ENCODE data around the gene MVK.

Gene MVK

GRCh38 chr12:109567967-109568366 is 5.6 kb upstream of the MVK start:
- no peak for DNase-seq

- DNase-seq = no peak
Measured at GRCh38 chr12:109568486-109568885, 5.1 kb upstream of the MVK start.

- DNase-seq = no peak
Measured at GRCh38 chr12:109571773-109572505, 1.7 kb upstream of the MVK start.

- DNase-seq = no peak
Measured at GRCh38 chr12:109572506-109572845, 1.1 kb upstream of the MVK start.

GRCh38 chr12:109573914-109574244 is 285 bp downstream of the MVK start:
- DNase-seq = no peak

DNA sequence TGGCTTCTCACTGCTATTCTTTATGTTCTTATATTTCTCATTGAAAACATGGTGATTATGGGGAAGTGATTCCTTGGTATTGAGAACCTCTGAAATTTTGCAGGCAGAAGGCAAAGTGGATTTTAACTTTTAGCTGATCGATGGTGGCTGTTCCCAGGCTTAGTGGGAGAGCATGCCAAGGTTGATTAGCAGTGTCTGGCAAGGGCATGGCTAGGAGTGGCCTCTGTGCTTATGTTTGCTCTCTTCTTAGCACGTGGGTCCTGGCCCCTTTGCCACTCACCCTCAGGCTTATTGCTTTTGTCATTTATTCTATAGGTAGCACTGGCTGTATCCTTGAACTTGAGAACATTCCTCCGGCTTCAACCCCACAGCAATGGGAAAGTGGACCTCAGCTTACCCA is 2.1 kb downstream of the MVK start:
- DNase-seq = no peak

- DNase-seq = no peak
Measured at GRCh38 chr12:109577311-109577710, 3.7 kb downstream of the MVK start.

GRCh38 chr12:109578330-109578927 is 4.8 kb downstream of the MVK start:
- DNase-seq = no peak

GRCh38 chr12:109579639-109580038 is 6.0 kb downstream of the MVK start:
- no peak for DNase-seq

GRCh38 chr12:109580272-109580671 is 6.7 kb downstream of the MVK start:
- no peak for DNase-seq

DNA sequence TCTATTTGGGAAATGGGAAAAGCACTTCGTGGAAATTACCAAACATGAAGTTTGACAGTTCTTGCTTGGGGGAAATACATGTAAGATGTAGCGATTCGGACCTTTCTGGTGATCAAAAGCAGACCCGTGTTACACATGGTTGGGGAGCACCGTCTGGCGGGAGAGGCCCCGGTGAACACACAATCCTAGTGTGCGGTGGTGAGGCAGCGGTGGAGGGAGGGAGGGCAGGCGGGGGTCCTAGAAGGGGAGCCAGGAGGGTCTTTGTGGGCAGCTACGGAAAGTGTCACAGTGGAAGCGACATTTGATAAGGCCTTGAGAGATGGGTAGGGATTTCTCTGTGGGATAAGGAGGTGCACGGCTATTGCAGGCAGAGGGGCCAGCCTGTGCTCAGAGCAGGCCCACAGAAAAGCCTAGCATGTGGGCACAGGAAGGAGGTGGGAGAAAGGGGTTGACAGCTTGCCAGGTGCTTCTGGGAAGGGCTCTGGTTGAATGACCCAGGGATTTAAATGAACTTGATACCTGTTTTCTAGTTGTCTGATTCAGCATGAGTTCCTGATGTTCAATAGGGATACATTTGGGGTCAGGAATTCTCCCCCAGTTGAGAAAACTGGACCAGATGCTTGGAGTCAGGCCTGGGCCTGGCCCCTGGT is 7.2 kb downstream of the MVK start:
- no peak for DNase-seq

GRCh38 chr12:109581334-109581691 is 7.7 kb downstream of the MVK start:
- DNase-seq = no peak

GRCh38 chr12:109581856-109582255 is 8.3 kb downstream of the MVK start:
- DNase-seq = no peak

DNA sequence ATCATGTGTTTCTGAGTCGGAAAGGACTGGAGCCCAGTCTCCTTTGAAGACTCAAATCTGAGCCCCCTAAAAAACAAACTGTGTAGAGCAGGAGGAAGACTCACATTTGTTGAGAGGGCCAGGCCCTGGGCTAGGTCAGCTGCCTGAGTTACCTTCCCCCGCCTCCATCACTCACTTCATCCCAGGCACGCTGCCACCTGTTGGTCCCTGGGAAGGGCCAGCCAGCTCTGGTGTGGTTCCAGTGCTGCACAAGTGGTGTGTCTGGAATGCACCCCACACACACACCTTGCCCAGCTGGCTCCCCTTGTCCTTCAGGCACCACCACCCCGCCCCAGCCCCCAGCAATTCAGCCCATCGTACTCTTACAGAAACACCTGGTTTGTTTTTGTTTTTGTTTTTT is 9.0 kb downstream of the MVK start:
- no peak for DNase-seq

- DNase-seq = no peak
Measured at GRCh38 chr12:109583733-109584132, 10.1 kb downstream of the MVK start.

GRCh38 chr12:109586385-109587296 is 13.0 kb downstream of the MVK start:
- DNase-seq = no peak

DNA sequence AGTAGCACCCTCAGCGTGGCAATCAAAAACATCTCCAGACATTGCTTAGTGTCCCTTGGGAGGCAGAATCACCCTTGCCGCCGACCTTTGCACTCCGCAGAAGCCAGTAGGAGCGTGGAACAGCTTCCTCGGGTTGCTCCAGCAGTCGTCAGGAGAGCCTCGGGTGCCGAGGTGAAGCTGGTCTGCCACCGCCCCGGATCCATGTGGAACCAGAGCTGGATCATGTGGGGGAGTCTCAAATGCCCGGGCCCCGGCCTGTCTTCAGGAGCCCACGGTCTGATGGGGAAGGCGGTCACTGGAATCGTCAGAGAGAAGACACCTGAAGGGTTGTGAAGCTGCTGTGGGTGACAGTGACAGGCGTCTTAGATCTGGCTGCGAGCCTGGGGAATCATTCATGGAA is 14.3 kb downstream of the MVK start:
- no peak for DNase-seq

- no peak for DNase-seq
Measured at GRCh38 chr12:109588461-109589239, 15.1 kb downstream of the MVK start.

GRCh38 chr12:109589240-109589590 is 15.6 kb downstream of the MVK start:
- no peak for DNase-seq

- DNase-seq = no peak
Measured at GRCh38 chr12:109589691-109590245, 16.2 kb downstream of the MVK start.

DNA sequence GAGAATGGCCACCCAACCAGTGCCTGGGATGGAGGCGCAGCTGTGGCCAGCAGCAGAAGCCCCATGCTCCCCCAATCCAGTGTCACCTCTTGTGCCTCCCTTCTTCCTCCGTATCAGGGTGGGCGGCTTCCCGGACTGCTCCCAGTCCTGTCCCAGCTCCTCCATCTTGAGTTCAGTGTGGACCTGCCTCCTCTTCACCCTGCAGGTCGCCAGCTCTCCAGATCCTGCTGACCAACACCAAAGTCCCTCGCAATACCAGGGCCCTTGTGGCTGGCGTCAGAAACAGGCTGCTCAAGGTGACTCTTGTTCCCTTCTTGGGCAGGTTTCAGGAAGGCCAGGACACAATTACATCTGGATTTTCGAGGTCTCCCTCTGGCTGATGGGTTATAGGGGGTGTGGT is 17.0 kb downstream of the MVK start:
- DNase-seq = no peak

DNA sequence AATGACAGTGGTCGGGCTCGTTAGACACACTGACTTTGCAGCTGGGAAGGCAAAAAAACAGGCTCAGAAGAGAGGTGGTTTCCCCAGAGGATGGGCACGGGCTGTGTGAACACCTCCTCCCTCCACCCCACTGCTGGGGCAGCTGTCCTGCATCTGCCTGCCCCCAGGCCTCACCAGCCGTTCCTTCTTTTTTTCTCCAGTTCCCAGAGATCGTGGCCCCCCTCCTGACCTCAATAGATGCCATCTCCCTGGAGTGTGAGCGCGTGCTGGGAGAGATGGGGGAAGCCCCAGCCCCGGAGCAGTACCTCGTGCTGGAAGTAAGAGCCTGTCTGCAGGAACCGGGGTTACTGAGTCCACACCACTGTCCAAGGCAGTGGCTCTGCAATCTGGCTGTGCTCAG is 17.4 kb downstream of the MVK start:
- no peak for DNase-seq

Data from NCI-H1048 (cell line).